ENCODE data around the gene LBR.

The LBR gene

DNA sequence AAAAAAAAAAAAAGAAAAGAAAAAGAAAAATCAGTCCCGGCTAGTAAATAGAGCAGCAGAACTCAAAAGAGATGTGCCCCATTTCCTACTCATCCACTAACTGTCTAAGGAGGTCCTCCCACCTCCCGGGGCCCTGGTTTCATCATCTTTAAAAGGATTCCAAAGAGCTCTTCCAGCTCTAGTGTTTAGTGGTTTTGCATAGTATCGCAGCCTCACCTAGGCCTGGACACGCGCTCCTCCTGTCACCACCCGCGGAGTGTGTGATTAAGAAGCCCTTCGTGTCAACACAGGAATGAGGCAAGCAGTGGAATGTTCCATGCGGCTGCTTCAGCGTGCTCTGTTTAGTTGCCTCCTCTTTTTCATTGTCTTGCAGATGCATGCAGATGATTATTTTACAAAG is 49.0 kb downstream of the LBR start (continued):
- TF ChIP-seq ZNF433 (tag by site-specific recombination; IDR thresholded peaks at IDR 0.05; ENCODE audit: low read depth): no peak
- peak; percentile 42 for TF ChIP-seq ZBTB21 (tag by site-specific recombination; IDR thresholded peaks at IDR 0.05)
- no peak for TF ChIP-seq ZNF248 (tag by site-specific recombination; IDR thresholded peaks at IDR 0.05)
- no peak for TF ChIP-seq ZNF530 (tag by site-specific recombination; IDR thresholded peaks at IDR 0.05; ENCODE audit: low read depth)
- TF ChIP-seq ZBTB8A (tag by site-specific recombination; IDR thresholded peaks at IDR 0.05): no peak
- TF ChIP-seq ZNF174 (tag by site-specific recombination; IDR thresholded peaks at IDR 0.05): no peak
- TF ChIP-seq ZNF629 (tag by site-specific recombination; IDR thresholded peaks at IDR 0.05): 0 out of 2 replicates have a peak, but pooled peaks have one; percentile 33
- TF ChIP-seq ZNF132 (tag by site-specific recombination; IDR thresholded peaks at IDR 0.05; ENCODE audit: borderline replicate concordance): no peak
- TF ChIP-seq, protein P1, sequence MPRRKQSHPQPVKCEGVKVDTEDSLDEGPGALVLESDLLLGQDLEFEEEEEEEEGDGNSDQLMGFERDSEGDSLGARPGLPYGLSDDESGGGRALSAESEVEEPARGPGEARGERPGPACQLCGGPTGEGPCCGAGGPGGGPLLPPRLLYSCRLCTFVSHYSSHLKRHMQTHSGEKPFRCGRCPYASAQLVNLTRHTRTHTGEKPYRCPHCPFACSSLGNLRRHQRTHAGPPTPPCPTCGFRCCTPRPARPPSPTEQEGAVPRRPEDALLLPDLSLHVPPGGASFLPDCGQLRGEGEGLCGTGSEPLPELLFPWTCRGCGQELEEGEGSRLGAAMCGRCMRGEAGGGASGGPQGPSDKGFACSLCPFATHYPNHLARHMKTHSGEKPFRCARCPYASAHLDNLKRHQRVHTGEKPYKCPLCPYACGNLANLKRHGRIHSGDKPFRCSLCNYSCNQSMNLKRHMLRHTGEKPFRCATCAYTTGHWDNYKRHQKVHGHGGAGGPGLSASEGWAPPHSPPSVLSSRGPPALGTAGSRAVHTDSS (tag by site-specific recombination; IDR thresholded peaks at IDR 0.05): no peak
- no peak for TF ChIP-seq KLF8 (tag by site-specific recombination; IDR thresholded peaks at IDR 0.05)

DNA sequence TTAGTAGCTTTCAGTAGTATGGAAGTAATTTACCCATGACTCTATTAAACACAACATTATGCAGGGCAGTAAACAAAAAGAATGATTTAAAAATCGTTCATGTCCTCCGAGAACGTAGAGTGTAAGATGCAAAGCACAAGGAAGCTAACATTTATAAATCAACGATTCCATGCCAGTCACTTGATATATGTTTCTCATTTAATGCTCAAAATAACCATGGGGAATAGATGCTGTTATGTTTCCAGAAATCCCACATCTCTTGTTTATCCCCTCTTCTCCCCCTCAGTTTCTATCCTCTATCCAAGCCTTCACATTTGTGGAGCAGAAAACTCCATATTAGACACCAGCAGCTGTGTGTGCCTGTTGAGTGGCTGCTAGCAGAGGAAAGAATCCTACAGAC is 52.8 kb downstream of the LBR start:
- ChIA-PET CTCF (interaction anchor here (1.2 kb wide), 1 partner anchor 13 kb away, joined by 4 read pairs; no protein-coding TSS in a partner anchor), POLR2A (no interaction called here)
- Histone ChIP-seq H3K36me3 (ENCODE audit: control insufficient read depth in 2 of 2, insufficient read depth in 1 of 2, low read length in 2 of 2) (no peaks in the 10 kb centered on the region), H3K4me3 (ENCODE audit: low read depth, low read length) (no peak overlapping the region), H3K9me3 (ENCODE audit: control insufficient read depth, insufficient read depth, low read depth, low read length) (no peaks in the 10 kb centered on the region), H3K4me1 (ENCODE audit: control insufficient read depth, insufficient read depth, low read length) (peaks cover 5% of the 10 kb centered on the region; the same call in 1 of the 2 replicates), H3K27ac (ENCODE audit: extremely low read depth, low read depth, low read length) (no peak overlapping the region)
- TF ChIP-seq ZNF239 (tag by site-specific recombination; IDR thresholded peaks at IDR 0.05) (no peak), ZNF664 (tag by site-specific recombination; IDR thresholded peaks at IDR 0.05) (peak; percentile 28; the same call in 1 of the 2 replicates)

DNA sequence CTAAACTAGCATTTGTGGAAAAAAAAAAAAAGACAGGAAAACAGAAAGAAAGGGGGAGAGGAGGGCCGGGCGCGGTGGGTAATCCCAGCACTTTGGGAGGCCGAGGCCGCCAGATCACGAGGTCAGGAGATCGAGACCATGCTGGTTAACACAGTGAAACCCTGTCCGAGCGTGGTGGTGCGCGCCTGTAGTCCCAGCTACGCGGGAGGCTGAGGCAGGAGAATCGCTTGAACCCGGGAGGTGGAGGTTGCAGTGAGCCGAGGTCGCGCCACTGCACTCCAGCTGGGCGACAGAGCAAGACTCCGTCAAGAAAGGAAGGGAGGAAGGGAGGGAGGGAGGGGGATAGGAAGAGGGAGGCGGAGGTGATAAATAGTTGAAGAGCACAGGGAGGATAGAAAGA is 54.7 kb downstream of the LBR start:
- no peaks in the 10 kb centered on the region for H3K9me3 ChIP-seq (ENCODE audit: control insufficient read depth, insufficient read depth, low read depth, low read length)
- TF ChIP-seq ZNF335 (tag by site-specific recombination; conservative IDR thresholded peaks at IDR 0.05) (no peak), ZNF112 (tag by site-specific recombination; IDR thresholded peaks at IDR 0.05) (no peak), ZNF202 (tag by site-specific recombination; IDR thresholded peaks at IDR 0.05; ENCODE audit: borderline replicate concordance) (peak; percentile 67; the same call in 1 of the 2 replicates)
- no peak overlapping the region for H3K27ac ChIP-seq (ENCODE audit: extremely low read depth, low read depth, low read length)
- POLR2A ChIA-PET: no interaction called here
- no peaks in the 10 kb centered on the region for H3K4me1 ChIP-seq (ENCODE audit: control insufficient read depth, insufficient read depth, low read length)
- CTCF ChIA-PET: interaction anchor here (0.7 kb wide), 1 partner anchor 35 kb away, joined by 3 read pairs; no protein-coding TSS in a partner anchor
- no peak overlapping the region for H3K4me3 ChIP-seq (ENCODE audit: low read depth, low read length)
- H3K36me3 ChIP-seq (ENCODE audit: control insufficient read depth in 2 of 2, insufficient read depth in 1 of 2, low read length in 2 of 2): no peaks in the 10 kb centered on the region

DNA sequence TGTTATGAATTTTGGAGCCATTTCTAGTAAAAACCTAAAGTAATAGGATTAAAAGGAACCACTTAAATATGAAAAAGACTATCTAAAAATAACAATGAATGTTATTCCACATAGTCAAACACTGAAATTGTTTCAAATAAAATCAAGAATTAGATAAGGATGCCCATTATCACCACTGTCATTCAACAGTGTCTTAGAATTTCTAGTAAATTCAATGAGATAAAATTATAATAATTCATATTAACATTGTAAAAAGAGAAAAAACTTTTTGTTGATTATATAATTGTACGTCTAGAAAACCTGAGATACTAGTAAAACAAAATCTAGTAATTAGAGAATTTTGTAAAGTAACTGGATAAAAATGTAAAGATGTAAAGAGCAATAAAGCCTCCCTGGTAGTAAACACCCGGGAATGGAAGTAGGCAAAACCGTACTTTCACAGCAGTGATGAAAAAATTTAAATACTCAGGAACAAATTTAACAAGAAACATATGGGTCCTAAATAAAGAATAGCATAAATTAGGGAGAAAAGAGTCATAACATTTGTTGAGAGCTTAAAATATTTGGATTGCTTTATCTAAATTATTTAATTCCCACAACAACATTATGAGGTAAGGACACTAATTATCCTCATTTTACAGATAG is 56.4 kb downstream of the LBR start:
- POLR2A ChIA-PET: no interaction called here
- H3K36me3 ChIP-seq (ENCODE audit: control insufficient read depth in 2 of 2, insufficient read depth in 1 of 2, low read length in 2 of 2): no peaks in the 10 kb centered on the region
- TF ChIP-seq, protein P2, sequence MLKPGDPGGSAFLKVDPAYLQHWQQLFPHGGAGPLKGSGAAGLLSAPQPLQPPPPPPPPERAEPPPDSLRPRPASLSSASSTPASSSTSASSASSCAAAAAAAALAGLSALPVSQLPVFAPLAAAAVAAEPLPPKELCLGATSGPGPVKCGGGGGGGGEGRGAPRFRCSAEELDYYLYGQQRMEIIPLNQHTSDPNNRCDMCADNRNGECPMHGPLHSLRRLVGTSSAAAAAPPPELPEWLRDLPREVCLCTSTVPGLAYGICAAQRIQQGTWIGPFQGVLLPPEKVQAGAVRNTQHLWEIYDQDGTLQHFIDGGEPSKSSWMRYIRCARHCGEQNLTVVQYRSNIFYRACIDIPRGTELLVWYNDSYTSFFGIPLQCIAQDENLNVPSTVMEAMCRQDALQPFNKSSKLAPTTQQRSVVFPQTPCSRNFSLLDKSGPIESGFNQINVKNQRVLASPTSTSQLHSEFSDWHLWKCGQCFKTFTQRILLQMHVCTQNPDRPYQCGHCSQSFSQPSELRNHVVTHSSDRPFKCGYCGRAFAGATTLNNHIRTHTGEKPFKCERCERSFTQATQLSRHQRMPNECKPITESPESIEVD (tag by site-specific recombination; IDR thresholded peaks at IDR 0.05): peak; percentile 90
- TF ChIP-seq FEZF1 (tag by site-specific recombination; IDR thresholded peaks at IDR 0.05): peak; percentile 21; the same call in 1 of the 2 replicates
- TF ChIP-seq, protein P3, sequence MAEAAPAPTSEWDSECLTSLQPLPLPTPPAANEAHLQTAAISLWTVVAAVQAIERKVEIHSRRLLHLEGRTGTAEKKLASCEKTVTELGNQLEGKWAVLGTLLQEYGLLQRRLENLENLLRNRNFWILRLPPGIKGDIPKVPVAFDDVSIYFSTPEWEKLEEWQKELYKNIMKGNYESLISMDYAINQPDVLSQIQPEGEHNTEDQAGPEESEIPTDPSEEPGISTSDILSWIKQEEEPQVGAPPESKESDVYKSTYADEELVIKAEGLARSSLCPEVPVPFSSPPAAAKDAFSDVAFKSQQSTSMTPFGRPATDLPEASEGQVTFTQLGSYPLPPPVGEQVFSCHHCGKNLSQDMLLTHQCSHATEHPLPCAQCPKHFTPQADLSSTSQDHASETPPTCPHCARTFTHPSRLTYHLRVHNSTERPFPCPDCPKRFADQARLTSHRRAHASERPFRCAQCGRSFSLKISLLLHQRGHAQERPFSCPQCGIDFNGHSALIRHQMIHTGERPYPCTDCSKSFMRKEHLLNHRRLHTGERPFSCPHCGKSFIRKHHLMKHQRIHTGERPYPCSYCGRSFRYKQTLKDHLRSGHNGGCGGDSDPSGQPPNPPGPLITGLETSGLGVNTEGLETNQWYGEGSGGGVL (tag by site-specific recombination; IDR thresholded peaks at IDR 0.05): no peak
- TF ChIP-seq MZF1 (tag by site-specific recombination; IDR thresholded peaks at IDR 0.05; ENCODE audit: borderline replicate concordance): no peak
- TF ChIP-seq ZXDB (tag by site-specific recombination; IDR thresholded peaks at IDR 0.05): 0 out of 2 replicates have a peak, but pooled peaks have one; percentile 14
- TF ChIP-seq, protein P4, sequence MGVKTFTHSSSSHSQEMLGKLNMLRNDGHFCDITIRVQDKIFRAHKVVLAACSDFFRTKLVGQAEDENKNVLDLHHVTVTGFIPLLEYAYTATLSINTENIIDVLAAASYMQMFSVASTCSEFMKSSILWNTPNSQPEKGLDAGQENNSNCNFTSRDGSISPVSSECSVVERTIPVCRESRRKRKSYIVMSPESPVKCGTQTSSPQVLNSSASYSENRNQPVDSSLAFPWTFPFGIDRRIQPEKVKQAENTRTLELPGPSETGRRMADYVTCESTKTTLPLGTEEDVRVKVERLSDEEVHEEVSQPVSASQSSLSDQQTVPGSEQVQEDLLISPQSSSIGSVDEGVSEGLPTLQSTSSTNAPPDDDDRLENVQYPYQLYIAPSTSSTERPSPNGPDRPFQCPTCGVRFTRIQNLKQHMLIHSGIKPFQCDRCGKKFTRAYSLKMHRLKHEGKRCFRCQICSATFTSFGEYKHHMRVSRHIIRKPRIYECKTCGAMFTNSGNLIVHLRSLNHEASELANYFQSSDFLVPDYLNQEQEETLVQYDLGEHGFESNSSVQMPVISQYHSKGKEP (tag by site-specific recombination; IDR thresholded peaks at IDR 0.05): no peak
- H3K4me1 ChIP-seq (ENCODE audit: control insufficient read depth, insufficient read depth, low read length): 0 out of 2 replicates have a peak, but pooled peaks cover under 1% of the 10 kb centered on the region
- no peaks in the 10 kb centered on the region for H3K9me3 ChIP-seq (ENCODE audit: control insufficient read depth, insufficient read depth, low read depth, low read length)
- H3K4me3 ChIP-seq (ENCODE audit: low read depth, low read length): no peak overlapping the region
- H3K27ac ChIP-seq (ENCODE audit: extremely low read depth, low read depth, low read length): no peak overlapping the region
- CTCF ChIA-PET: interaction anchor here (0.5 kb wide), 1 partner anchor 33 kb away, joined by 4 read pairs; no protein-coding TSS in a partner anchor

Data from HEK293 (cell line).